HepG2 (cell line): ENCODE measurements around the gene DENND4C. TPM values are rescaled to one million over a fixed set of nuclear protein-coding genes. Genes with fewer than 3 reads are reported as not detected.

ENCODE experiments used
- ATF3 ChIP-seq: sonication (generic); formaldehyde crosslinking; IDR thresholded peaks from 2 replicates; pipeline ENCODE4 v1.4.0; 2020; ENCODE audit warnings: missing genetic modification reagents
- BATF2 ChIP-seq: sonication (generic); formaldehyde crosslinking; IDR thresholded peaks from 2 replicates; pipeline ENCODE4 v1.8.0; 2022; ENCODE audit warnings: mild to moderate bottlenecking, missing genetic modification reagents, moderate library complexity
- CREB1 ChIP-seq, 2 experiments: fragments of 450-650 bp in 1 of 2; IDR thresholded peaks; 2 replicates each; pipeline ENCODE4 v1.6.1; 2016 to 2017; ENCODE audit warnings: control low read depth in 1 of 2, mild to moderate bottlenecking in 1 of 2, missing compliant biosample characterization in 1 of 2, missing genetic modification characterization in 1 of 2
- HOXA7 ChIP-seq: sonication (generic); formaldehyde crosslinking; IDR thresholded peaks from 2 replicates; pipeline ENCODE4 v1.8.1; 2022; ENCODE audit warnings: mild to moderate bottlenecking, missing genetic modification reagents, moderate library complexity
- MEIS1 ChIP-seq: sonication (generic); formaldehyde crosslinking; IDR thresholded peaks from 2 replicates; pipeline ENCODE4 v1.9.0; 2021; ENCODE audit warnings: mild to moderate bottlenecking, missing genetic modification reagents, moderate library complexity, borderline replicate concordance
- NONO ChIP-seq, 2 experiments: fragments of 450-650 bp in 1 of 2; sonication (generic) in 1 of 2; formaldehyde crosslinking in 1 of 2; IDR thresholded peaks in 1 of 2; conservative IDR thresholded peaks in 1 of 2; 2 replicates each; pipeline versions ENCODE4 v1.6.1 to v1.8.0; 2017 to 2022; ENCODE audit warnings: mild to moderate bottlenecking in 1 of 2, missing genetic modification reagents in 1 of 2, moderate library complexity in 1 of 2
- RBM22 ChIP-seq: fragments of 200-400 bp; formaldehyde crosslinking; optimal IDR thresholded peaks from 2 replicates; pipeline ENCODE3; 2017; ENCODE audit warnings: mild to moderate bottlenecking, low read length, moderate library complexity
- ZNF687 ChIP-seq: sonication (generic); formaldehyde crosslinking; IDR thresholded peaks from 2 replicates; pipeline ENCODE4 v1.5.1; 2020; ENCODE audit warnings: mild to moderate bottlenecking, missing genetic modification reagents, moderate library complexity
- ZNF839 ChIP-seq: sonication (generic); formaldehyde crosslinking; IDR thresholded peaks from 2 replicates; pipeline ENCODE4 v1.4.0; 2020; ENCODE audit warnings: missing genetic modification reagents, mild to moderate bottlenecking, borderline replicate concordance
- polyA plus RNA-seq, 8 experiments: library from polyadenylated mRNA; depleted of rRNA in 3 of 8; stranded (reverse) in 7 of 8; unstranded in 1 of 8; fragments of >200 nt; fragmentation: Illumina TruSeq in 4 of 8; extraction: Trizol in 4 of 8; gene quantifications; 2 replicates each; pipeline versions ENCODE4 v1.2.1 to v1.2.3, GENCODE V29; 2011 to 2016; ENCODE audit warnings: low read depth in 4 of 8, missing spikeins in 1 of 8, mixed read lengths in 1 of 8; ENCODE audit not compliant: insufficient read depth in 1 of 8
- total RNA-seq, 5 experiments: library from RNA; depleted of rRNA; stranded (reverse); fragments of >200 nt; fragmentation: Illumina TruSeq; extraction: Trizol; gene quantifications; 2 replicates each; pipeline ENCODE4 v1.2.3, GENCODE V29; 2016; ENCODE audit warnings: low read depth in 1 of 5

Gene DENND4C
- total and polyA plus RNA-seq, 2 of the 13 experiments (the other 11 are each of a cell fraction or from before 2014, with no cell fraction given) = 19.1 to 27.2 TPM

GRCh38 chr9:19281801-19282200, 51.3 kb downstream of the DENND4C start (continued):
- TF ChIP-seq ZNF687 (CRISPR knock-in tag) = no peak
- no peak for TF ChIP-seq NONO (IDR thresholded peaks at IDR 0.05)
- no peak for TF ChIP-seq NONO (CRISPR knock-in tag; conservative IDR thresholded peaks at IDR 0.05)
- TF ChIP-seq BATF2 = no peak
- TF ChIP-seq ZNF839 (CRISPR knock-in tag) = no peak
- TF ChIP-seq ATF3 (CRISPR knock-in tag) = no peak
- TF ChIP-seq HOXA7 = no peak
- TF ChIP-seq MEIS1 (CRISPR knock-in tag) = no peak
- TF ChIP-seq RBM22 = no peak
- no peak for TF ChIP-seq CREB1 (IDR thresholded peaks at IDR 0.05)
- TF ChIP-seq CREB1 (CRISPR knock-in tag; IDR thresholded peaks at IDR 0.05) = no peak
